Psoas muscle (tissue), 8 donors: ENCODE measurements around the gene SLC8A3. TPM values are rescaled to one million over a fixed set of nuclear protein-coding genes. Genes with fewer than 3 reads are reported as not detected.

Experiments
- ATAC-seq, 4 donors: fragments of 200-7000 bp; cut with Tn5 transposase; one replicate each; pipeline ENCODE4 v1.9.1; 2020; ENCODE audit warnings: moderate library complexity in 3 of 4, mild to moderate bottlenecking in 2 of 4
- DNase-seq, 2 donors: peaks; one replicate each; pipeline ENCODE4 v3.0.0-alpha.2; 2020
- H3K27ac ChIP-seq: fragments of 200-600 bp; one replicate; pipeline ENCODE4 v1.8.0; 2022
- H3K27me3 ChIP-seq, 3 donors: fragments of 200-600 bp in 1 of 3; one replicate each; pipeline versions ENCODE4 v1.6.1 to v1.8.0; 2013 to 2022; ENCODE audit warnings: low read length in 2 of 3, mild to moderate bottlenecking in 2 of 3, moderate library complexity in 1 of 3; ENCODE audit not compliant: insufficient read depth in 3 of 3
- H3K36me3 ChIP-seq, 2 donors: fragments of 200-600 bp in 1 of 2; one replicate each; pipeline versions ENCODE4 v1.6.1 to v1.8.0; 2013 to 2022; ENCODE audit warnings: low read depth in 1 of 2, mild to moderate bottlenecking in 1 of 2, moderate library complexity in 1 of 2; ENCODE audit not compliant: insufficient read depth in 1 of 2
- H3K4me1 ChIP-seq: fragments of 200-600 bp; one replicate; pipeline ENCODE4 v1.8.0; 2022
- H3K4me3 ChIP-seq: fragments of 200-600 bp; one replicate; pipeline ENCODE4 v1.8.0; 2022; ENCODE audit warnings: mild to moderate bottlenecking
- H3K9me3 ChIP-seq: fragments of 200-600 bp; one replicate; pipeline ENCODE4 v1.8.0; 2022
- CTCF ChIP-seq: fragments of 200-600 bp; IDR thresholded peaks from one replicate; pipeline ENCODE4 v1.8.0; 2022; ENCODE audit warnings: antibody characterized with exemption
- WGBS, 3 donors: extraction: QIAGEN DNeasy Blood & Tissue Kit; methylation state at CpG; one replicate each; pipeline versions ENCODE4 v1.1.6 to v1.1.7; 2013; 5-methylcytosine and 5-hydroxymethylcytosine counted together
- intact Hi-C, 2 donors: fragments of 100-400 bp; cut with DNase I; formaldehyde crosslinking; loops; one replicate each; pipeline versions ENCODE4 v1.11.0 to v1.14.2; 2022
- polyA plus RNA-seq, 3 donors: library from polyadenylated mRNA; stranded (reverse); fragments of 200-250 nt; gene quantifications; one replicate each; pipeline ENCODE4 v1.2.3, GENCODE V29; 2013
- total RNA-seq, 4 donors: library from RNA; stranded (reverse); fragmentation: NEBNext Ultra II Directional in 2 of 4; extraction: Animal tissue kit (Norgen Biotek cat#: 25700) in 2 of 4; gene quantifications; one replicate each; pipeline versions ENCODE4 v1.2.1 to v1.2.4, GENCODE V29; 2021 to 2023
- donor health status: healthy with polysubstance abuse.
- donor health status: DM: no; HTN: no; CAD: no; lungs with moderate emphysema.
- donor health status: Bipolar disorder and iron deficiency.
- donor health status: healthy.
- donor health status: DM: yes; HTN: yes; CAD: no.
- donor health status: DM: no; HTN: no; CAD: no.
- donor health status: DM: no; HTN: no; CAD: no.
- donor health status: DM: yes; HTN: yes; CAD: no.

SLC8A3 gene
- total and polyA plus RNA-seq, 7 donors: 10.8 to 53.6 (median 20.8) TPM

DNA sequence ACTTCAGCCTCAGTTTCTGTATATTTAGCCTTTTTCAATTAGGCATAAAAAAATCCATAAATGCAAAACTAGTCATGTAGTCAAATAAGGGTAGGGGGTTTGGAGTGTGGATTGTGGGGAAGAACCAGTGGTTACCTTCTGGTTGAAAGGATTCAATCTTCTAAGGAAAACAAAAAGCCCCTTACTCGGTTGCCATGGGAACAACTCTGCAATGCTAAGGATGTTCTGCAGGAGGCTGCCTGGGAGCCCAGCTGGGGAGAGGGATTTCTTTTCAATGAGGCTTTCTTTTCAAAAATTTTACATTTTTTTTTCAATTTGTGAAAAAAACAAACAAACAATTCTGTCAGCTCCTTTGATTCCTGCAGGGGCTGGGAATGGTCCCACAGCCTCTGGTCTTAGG is 67.2 kb downstream of the SLC8A3 start:
- H3K36me3 ChIP-seq: peaks cover 0 to 2% of the 10 kb centered on the region in 2 donors
- DNase-seq (no peak), ATAC-seq (no peak)
- peaks cover 24% of the 10 kb centered on the region for H3K4me1 ChIP-seq
- no peak overlapping the region for H3K4me3 ChIP-seq
- 26 to 33% (median 31%) methylated on average over 1 of the region's 1 CpG for WGBS, 3 donors
- H3K27ac ChIP-seq: no peak overlapping the region
- H3K27me3 ChIP-seq: no peaks in the 10 kb centered on the region
- intact Hi-C loops: no loop called here
- TF ChIP-seq CTCF: no peak
- no peaks in the 10 kb centered on the region for H3K9me3 ChIP-seq

GRCh38 chr14:70118064-70118463 is 70.7 kb downstream of the SLC8A3 start:
- 31 to 48% (median 45%) methylated on average over 3 of the region's 3 CpGs for WGBS, 3 donors
- Histone ChIP-seq H3K4me3 (no peak overlapping the region), H3K36me3 (peaks cover 2 to 4% of the 10 kb centered on the region in 2 donors), H3K9me3 (no peaks in the 10 kb centered on the region), H3K27ac (no peak overlapping the region), H3K27me3 (no peaks in the 10 kb centered on the region), H3K4me1 (peaks cover 30% of the 10 kb centered on the region)
- intact Hi-C loops: no loop called here
- TF ChIP-seq CTCF: no peak
- DNase-seq (no peak), ATAC-seq (peak in 3 of 4 donors; percentile 61 to 73 (median 70))

GRCh38 chr14:70116278-70116677 is 72.5 kb downstream of the SLC8A3 start:
- DNase-seq (no peak), ATAC-seq (peak in 3 of 4 donors; percentile 26 to 69 (median 55))
- no peak for TF ChIP-seq CTCF
- H3K27ac ChIP-seq: no peak overlapping the region
- H3K4me3 ChIP-seq: no peak overlapping the region
- peaks cover 0 to 4% of the 10 kb centered on the region in 2 donors for H3K36me3 ChIP-seq
- no peaks in the 10 kb centered on the region for H3K27me3 ChIP-seq
- no peaks in the 10 kb centered on the region for H3K9me3 ChIP-seq
- intact Hi-C loops: no loop called here
- peaks cover 30% of the 10 kb centered on the region for H3K4me1 ChIP-seq
- 42 to 64% (median 42%) methylated on average over 5 of the region's 5 CpGs for WGBS, 3 donors

- no peaks in the 10 kb centered on the region for H3K27me3 ChIP-seq
- no peak for ATAC-seq
- peaks cover 23% of the 10 kb centered on the region for H3K4me1 ChIP-seq
- no peak overlapping the region for H3K27ac ChIP-seq
- WGBS, 3 donors: 60 to 77% (median 64%) methylated on average over 12 of the region's 12 CpGs
- TF ChIP-seq CTCF: no peak
- no peak overlapping the region for H3K4me3 ChIP-seq
- peaks cover 0 to 8% of the 10 kb centered on the region in 2 donors for H3K36me3 ChIP-seq
- DNase-seq: no peak
- no peaks in the 10 kb centered on the region for H3K9me3 ChIP-seq
- intact Hi-C loops: no loop called here
These were observed 74.1 kb downstream of the SLC8A3 start for GRCh38 chr14:70114621-70115156.

DNA sequence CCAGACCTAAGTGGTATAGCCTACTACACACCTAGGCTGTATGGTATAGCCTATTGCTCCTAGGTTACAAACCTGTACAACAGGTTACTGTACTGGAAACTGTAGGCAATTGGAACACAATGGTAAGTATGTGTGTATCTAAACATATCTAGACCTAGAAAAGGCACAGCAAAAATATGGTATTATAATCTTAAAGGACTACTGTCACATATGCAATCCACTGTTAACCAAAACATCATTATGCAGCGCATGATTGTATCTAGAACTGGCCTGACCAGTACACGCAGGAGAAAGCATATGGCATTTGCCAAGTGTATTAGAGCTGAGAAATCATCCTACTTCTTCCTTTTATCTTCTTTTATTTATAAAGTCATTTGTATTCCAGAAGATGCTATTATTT is 75.5 kb downstream of the SLC8A3 start:
- Histone ChIP-seq H3K4me1 (peaks cover 11% of the 10 kb centered on the region), H3K27ac (no peak overlapping the region), H3K36me3 (peaks cover 0 to 8% of the 10 kb centered on the region in 2 donors), H3K9me3 (no peaks in the 10 kb centered on the region), H3K4me3 (no peak overlapping the region), H3K27me3 (no peaks in the 10 kb centered on the region)
- TF ChIP-seq CTCF: no peak
- intact Hi-C loops: no loop called here
- ATAC-seq: no peak
- DNase-seq: no peak
- 95 to 96% (median 95%) methylated on average over 2 of the region's 2 CpGs for WGBS, 3 donors
